ENCODE results near the gene STARD13.

DNA sequence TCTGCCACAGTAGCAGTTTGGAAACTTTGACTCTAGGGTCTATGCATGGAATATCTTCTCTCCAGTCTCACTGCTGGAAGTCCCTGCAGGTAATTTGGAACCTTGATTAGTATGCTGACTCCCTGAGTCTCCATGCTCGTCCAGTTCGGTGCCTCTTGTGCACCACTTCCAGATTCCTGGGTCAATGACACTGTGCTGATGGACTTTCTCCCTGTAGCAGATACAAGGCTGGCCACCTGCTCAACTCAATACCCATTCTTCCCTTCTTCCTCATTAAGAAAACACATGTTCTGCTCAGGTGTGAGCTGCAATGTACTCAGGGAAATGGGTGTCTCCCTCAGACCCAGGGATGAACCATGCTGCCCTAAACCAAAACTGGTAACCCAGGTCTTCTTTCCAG lies 170.3 kb downstream of the STARD13 start:
- no peak for TF ChIP-seq CTCF (IDR thresholded peaks at IDR 0.05)
- no peak for TF ChIP-seq POLR2A (IDR thresholded peaks at IDR 0.05)
